ENCODE data around the gene JUNB. TPM values are rescaled to one million over a fixed set of nuclear protein-coding genes. Genes with fewer than 3 reads are reported as not detected.
A peak's percentile ranks its signal among the peaks of the same experiment; 100 is the strongest.
"Not testable (repeated sequence)": the region's sequence is repeated elsewhere in the genome, so short reads cannot be mapped to it uniquely, and the experiment has no call there.

The JUNB gene
- total RNA-seq, 1 donor, result 88.1 TPM

- H3K4me3 ChIP-seq (ENCODE audit: low read depth, low read length), result peak overlapping the region; percentile 77
- TF ChIP-seq, protein P1, sequence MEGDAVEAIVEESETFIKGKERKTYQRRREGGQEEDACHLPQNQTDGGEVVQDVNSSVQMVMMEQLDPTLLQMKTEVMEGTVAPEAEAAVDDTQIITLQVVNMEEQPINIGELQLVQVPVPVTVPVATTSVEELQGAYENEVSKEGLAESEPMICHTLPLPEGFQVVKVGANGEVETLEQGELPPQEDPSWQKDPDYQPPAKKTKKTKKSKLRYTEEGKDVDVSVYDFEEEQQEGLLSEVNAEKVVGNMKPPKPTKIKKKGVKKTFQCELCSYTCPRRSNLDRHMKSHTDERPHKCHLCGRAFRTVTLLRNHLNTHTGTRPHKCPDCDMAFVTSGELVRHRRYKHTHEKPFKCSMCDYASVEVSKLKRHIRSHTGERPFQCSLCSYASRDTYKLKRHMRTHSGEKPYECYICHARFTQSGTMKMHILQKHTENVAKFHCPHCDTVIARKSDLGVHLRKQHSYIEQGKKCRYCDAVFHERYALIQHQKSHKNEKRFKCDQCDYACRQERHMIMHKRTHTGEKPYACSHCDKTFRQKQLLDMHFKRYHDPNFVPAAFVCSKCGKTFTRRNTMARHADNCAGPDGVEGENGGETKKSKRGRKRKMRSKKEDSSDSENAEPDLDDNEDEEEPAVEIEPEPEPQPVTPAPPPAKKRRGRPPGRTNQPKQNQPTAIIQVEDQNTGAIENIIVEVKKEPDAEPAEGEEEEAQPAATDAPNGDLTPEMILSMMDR (IDR thresholded peaks at IDR 0.05; ENCODE audit: insufficient read depth, low read depth, low read length), result no peak
These were observed 2.3 kb downstream of the JUNB start for GRCh38 chr19:12793290-12794195.

GRCh38 chr19:12794196-12794941 is 3.1 kb downstream of the JUNB start:
- TF ChIP-seq, protein P1 (IDR thresholded peaks at IDR 0.05; ENCODE audit: insufficient read depth, low read depth, low read length), result no peak
- peak; percentile 76 for DNase-seq (ENCODE audit: low read depth)

More at GRCh38 chr19:12793290-12794195, 2.3 kb downstream of the JUNB start:
- DNase-seq (ENCODE audit: low read depth), result peak; percentile 95

GRCh38 chr19:12794971-12795381 is 3.7 kb downstream of the JUNB start:
- H3K4me3 ChIP-seq (ENCODE audit: low read depth, low read length), result no peak overlapping the region
- TF ChIP-seq, protein P1 (IDR thresholded peaks at IDR 0.05; ENCODE audit: insufficient read depth, low read depth, low read length), result no peak
- no peak for DNase-seq (ENCODE audit: low read depth)

More at GRCh38 chr19:12794196-12794941, 3.1 kb downstream of the JUNB start:
- peak overlapping the region; percentile 77 for H3K4me3 ChIP-seq (ENCODE audit: low read depth, low read length)

DNA sequence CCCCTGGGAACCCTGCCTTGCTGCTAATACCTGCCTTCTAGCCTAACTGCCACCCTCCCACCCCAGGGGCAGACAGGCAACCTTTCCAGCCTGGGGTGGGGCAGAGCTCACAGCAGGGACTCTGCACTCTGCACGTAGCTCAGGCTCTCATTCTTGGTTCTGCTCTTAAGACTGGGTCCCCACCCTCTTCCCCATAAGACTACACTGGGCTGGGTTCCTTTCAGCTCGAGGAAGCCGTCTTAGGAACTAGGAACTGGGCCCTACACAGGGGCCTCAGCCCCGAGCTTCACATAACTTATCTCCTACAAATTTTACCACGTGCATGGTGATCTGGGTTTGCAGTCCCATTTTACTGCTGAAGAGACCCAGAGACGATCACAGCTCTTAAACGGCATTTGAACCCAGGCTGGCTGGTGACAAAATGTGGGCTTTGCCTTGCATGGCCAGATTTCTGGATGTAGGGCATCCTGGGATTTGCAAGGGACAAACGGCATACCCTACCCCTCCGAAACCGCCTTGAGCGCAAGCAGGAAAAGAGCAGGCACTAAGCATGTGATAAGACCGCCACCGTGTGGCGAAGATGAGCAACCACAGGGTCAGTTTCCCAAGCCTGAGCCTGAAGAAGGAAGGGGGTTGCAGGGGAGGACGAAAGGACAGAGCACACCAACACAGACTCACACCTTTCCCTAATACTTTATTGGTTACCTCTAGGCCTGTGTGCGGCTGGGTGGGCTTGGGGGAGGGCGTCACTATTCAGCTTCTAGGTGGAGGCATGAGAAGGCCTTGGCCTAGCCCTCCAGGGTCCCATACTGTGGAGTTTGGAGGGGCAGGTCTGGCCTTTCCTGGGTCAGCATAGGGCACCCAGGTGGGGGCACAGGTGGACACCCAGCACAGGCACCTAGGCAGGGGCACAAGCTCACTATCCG is 5.1 kb downstream of the JUNB start:
- TF ChIP-seq, protein P1 (IDR thresholded peaks at IDR 0.05; ENCODE audit: insufficient read depth, low read depth, low read length), result peak; percentile 96
- H3K4me3 ChIP-seq (ENCODE audit: low read depth, low read length), result no peak overlapping the region
- peak; percentile 84 for DNase-seq (ENCODE audit: low read depth)

DNA sequence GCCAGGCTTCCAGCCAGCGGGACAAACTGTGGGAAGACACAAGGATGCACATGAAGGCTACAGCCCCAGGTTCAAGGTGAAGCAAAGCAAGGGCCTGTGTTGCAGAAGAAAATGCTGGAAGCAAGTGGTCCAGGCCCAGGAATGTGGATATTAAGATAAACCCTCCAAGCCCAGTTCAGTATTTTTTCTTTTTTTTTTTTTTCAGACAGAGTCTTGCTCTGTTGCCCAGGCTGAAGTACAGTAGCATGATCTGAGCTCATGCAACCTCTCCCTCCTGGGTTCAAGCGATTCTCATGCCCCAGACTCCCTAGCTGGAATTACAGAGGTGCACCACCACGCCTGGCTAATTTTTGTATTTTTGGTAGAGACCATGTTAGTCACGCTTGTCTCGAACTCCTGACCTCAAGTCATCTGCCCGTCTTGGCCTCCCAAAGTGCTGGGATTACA is 5.9 kb downstream of the JUNB start:
- no peak for DNase-seq (ENCODE audit: low read depth)
- TF ChIP-seq, protein P1 (IDR thresholded peaks at IDR 0.05; ENCODE audit: insufficient read depth, low read depth, low read length), result no peak
- no peak overlapping the region for H3K4me3 ChIP-seq (ENCODE audit: low read depth, low read length)

GRCh38 chr19:12797607-12798006 is 6.3 kb downstream of the JUNB start:
- not testable (repeated sequence) for H3K4me3 ChIP-seq (ENCODE audit: low read depth, low read length); DNase-seq (ENCODE audit: low read depth)

Data from fibroblast of villous mesenchyme (primary cell).